ENCODE data around the gene ACYP1.

The ACYP1 gene

GRCh38 chr14:75063491-75064204, at the start of gene ACYP1:
ACYP1 (minus strand) TSS chr14:75064024; CDS start chr14:75063553, 471 bp downstream.
- TF ChIP-seq CTCF (IDR thresholded peaks at IDR 0.05; ENCODE audit: low read depth, low read length) = peak; percentile 2; the same call in 1 of the 2 replicates
- peak; percentile 69 for DNase-seq (ENCODE audit: extremely low read depth, low read depth)

- DNase-seq (ENCODE audit: extremely low read depth, low read depth) = no peak
- TF ChIP-seq CTCF (IDR thresholded peaks at IDR 0.05; ENCODE audit: low read depth, low read length) = no peak
These were observed 46.1 kb upstream of the ACYP1 start for GRCh38 chr14:75109877-75110276.

- DNase-seq (ENCODE audit: extremely low read depth, low read depth) = no peak
- no peak for TF ChIP-seq CTCF (IDR thresholded peaks at IDR 0.05; ENCODE audit: low read depth, low read length)
These were observed 43.4 kb upstream of the ACYP1 start for GRCh38 chr14:75107186-75107585.

GRCh38 chr14:75101491-75101890, 37.7 kb upstream of the ACYP1 start:
- TF ChIP-seq CTCF (IDR thresholded peaks at IDR 0.05; ENCODE audit: low read depth, low read length) = no peak

GRCh38 chr14:75098682-75099081, 34.9 kb upstream of the ACYP1 start:
- no peak for DNase-seq (ENCODE audit: extremely low read depth, low read depth)
- TF ChIP-seq CTCF (IDR thresholded peaks at IDR 0.05; ENCODE audit: low read depth, low read length) = no peak

More at GRCh38 chr14:75101491-75101890, 37.7 kb upstream of the ACYP1 start:
- no peak for DNase-seq (ENCODE audit: extremely low read depth, low read depth)

- DNase-seq (ENCODE audit: extremely low read depth, low read depth) = no peak
- TF ChIP-seq CTCF (IDR thresholded peaks at IDR 0.05; ENCODE audit: low read depth, low read length) = no peak
These were observed 34.4 kb upstream of the ACYP1 start for GRCh38 chr14:75098212-75098611.

- no peak for DNase-seq (ENCODE audit: extremely low read depth, low read depth)
- TF ChIP-seq CTCF (IDR thresholded peaks at IDR 0.05; ENCODE audit: low read depth, low read length) = no peak
These were observed 33.1 kb upstream of the ACYP1 start for GRCh38 chr14:75096959-75097358.
